ENCODE data around the gene LLCFC1.

The LLCFC1 gene

DNA sequence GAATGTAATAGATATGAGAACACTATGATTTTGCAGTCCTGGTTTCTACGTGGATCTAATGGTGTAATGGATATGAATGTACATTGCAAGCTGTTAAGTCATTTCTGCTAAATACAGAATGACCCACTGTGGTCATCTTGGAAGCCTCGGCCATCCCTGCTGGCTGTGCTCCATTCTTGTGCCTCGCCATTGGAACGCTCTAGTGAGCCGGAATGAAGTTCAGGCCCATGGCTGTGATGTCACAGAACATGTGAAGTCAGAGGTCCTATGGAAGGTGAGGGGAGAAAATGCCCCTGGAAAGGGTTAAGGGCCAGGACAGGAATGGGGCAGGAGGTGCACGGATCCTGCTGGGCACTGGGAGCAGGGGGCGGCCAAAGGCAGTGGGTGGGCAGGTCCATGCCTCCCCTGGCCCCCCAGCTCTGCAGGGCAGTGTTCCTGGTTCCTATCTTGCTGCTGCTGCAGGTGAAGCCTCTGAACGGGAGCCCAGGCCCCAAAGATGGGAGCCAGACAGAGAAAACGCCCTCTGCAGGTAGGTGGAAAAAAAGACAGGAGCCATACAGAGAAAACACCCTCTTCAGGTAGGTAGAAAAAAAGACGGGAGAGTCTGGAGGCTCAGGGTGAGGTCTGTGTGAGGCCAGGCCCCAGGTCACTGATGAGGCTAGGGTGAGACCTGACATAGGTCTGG lies at the start of gene LLCFC1:
Gene LLCFC1 (plus strand): TSS at position 259 of the 685 bp plus-strand sequence. CDS start 138 bp downstream, at position 397.
- ChIA-PET POLR2A (no interaction called here), CTCF (no interaction called here)
- TF ChIP-seq, protein P1, sequence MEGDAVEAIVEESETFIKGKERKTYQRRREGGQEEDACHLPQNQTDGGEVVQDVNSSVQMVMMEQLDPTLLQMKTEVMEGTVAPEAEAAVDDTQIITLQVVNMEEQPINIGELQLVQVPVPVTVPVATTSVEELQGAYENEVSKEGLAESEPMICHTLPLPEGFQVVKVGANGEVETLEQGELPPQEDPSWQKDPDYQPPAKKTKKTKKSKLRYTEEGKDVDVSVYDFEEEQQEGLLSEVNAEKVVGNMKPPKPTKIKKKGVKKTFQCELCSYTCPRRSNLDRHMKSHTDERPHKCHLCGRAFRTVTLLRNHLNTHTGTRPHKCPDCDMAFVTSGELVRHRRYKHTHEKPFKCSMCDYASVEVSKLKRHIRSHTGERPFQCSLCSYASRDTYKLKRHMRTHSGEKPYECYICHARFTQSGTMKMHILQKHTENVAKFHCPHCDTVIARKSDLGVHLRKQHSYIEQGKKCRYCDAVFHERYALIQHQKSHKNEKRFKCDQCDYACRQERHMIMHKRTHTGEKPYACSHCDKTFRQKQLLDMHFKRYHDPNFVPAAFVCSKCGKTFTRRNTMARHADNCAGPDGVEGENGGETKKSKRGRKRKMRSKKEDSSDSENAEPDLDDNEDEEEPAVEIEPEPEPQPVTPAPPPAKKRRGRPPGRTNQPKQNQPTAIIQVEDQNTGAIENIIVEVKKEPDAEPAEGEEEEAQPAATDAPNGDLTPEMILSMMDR (IDR thresholded peaks at IDR 0.05; ENCODE audit: insufficient read depth, low read length, missing control alignments), result no peak
- H3K4me3 ChIP-seq (ENCODE audit: low read depth, low read length), result no peak within 1 kb of the TSS
- DNase-seq (ENCODE audit: low read depth, low spot score), result no peak

DNA sequence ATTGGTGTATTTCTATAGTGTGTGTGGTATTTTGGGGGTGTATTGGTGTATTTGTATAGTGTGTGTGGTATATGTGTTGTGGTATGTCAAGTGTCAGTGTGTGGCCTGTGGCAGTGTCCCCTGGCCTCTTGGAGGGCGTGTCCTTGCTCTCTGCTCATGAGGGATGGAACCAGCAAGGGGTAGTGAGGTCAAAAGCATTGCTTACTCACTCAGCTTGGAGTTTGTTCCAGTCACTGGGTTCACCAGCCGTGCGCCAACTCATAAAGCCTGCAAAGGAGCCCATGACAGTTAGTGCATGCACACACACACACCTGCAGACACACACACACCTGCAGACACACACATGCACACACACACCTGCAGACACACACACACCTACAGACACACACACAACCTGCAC lies 49.5 kb upstream of the LLCFC1 start:
- H3K4me3 ChIP-seq (ENCODE audit: low read depth, low read length), result no peak overlapping the region
- no peak for DNase-seq (ENCODE audit: low read depth, low spot score)
- CTCF ChIA-PET, result no interaction called here
- TF ChIP-seq, protein P1 (IDR thresholded peaks at IDR 0.05; ENCODE audit: insufficient read depth, low read length, missing control alignments), result no peak
- POLR2A ChIA-PET, result no interaction called here

DNA sequence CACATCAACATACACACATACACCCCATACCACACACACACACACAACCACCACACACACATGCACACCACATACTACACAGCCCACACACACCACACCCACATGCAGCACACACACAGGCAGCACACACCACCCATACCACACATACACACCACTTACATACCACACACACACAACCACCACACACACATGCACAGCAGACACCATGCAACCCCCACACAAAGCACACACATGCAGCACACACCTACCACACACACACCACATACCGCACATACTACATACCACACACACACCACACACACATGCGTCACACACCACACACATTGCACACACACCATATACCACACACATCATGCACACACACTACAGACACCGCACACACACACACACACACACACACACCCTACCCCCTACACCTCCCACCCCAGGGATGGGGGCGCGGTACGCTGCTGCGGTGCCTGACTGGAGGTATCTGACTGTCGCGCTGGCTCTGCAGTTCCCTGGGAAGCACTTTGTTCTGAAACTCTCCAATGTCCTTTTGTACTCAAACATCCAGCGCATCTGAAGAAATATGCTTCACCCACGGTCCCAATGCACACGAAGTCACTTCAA lies 48.3 kb upstream of the LLCFC1 start:
- no peak overlapping the region for H3K4me3 ChIP-seq (ENCODE audit: low read depth, low read length)
- TF ChIP-seq, protein P1 (IDR thresholded peaks at IDR 0.05; ENCODE audit: insufficient read depth, low read length, missing control alignments), result no peak
- POLR2A ChIA-PET, result no interaction called here
- CTCF ChIA-PET, result no interaction called here
- DNase-seq (ENCODE audit: low read depth, low spot score), result no peak

DNA sequence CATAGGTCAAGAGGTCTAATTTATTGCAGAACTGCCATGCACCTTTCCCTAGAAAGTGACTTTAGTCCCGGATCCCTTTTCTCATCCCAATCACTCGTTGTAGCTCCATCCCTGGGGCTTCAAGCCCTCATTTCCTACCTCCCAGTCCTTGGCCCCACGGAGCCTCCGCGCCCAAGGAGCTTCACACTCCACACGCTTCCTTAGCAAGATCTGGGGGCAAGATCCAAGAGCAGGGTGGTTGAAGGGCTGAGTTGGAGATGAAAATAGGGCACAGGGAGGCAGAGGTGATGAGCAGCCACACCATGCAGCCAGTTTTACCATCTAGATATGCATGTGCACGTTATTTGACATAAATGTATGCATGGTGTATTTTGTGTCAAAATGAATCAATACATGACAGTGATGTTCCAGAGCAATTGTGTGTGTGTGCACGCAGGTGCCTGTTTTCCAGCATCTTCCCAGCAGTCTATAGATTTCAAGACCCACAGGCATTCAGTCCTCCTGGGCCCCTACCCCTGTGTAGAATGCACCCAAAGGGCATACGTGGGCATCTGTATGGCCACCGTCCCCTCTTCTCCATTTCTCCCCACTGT lies 47.7 kb upstream of the LLCFC1 start:
- TF ChIP-seq, protein P1 (IDR thresholded peaks at IDR 0.05; ENCODE audit: insufficient read depth, low read length, missing control alignments), result no peak
- ChIA-PET POLR2A (no interaction called here), CTCF (no interaction called here)
- no peak for DNase-seq (ENCODE audit: low read depth, low spot score)
- H3K4me3 ChIP-seq (ENCODE audit: low read depth, low read length), result no peak overlapping the region

DNA sequence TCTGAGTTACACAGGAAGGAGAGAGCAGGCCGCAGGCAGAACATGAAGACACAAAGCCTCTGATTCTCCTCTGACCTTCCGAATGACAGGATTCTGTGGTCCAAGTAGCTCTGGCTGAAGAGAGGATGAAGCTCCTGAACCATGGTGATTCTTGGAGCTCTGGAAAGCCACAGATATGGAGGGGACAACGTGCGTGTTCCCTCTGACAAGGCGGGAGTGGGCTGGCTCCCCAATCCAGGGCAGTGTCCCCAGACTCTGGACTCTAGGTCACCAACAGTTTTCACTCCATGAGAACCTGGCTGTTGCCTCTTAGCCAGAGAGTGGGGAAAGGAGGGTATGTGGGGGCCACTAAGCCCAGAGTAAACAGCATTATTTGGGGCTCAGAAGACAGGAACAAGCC lies 46.3 kb upstream of the LLCFC1 start:
- TF ChIP-seq, protein P1 (IDR thresholded peaks at IDR 0.05; ENCODE audit: insufficient read depth, low read length, missing control alignments), result no peak
- ChIA-PET CTCF (interaction anchor here (3.7 kb wide), 1 partner anchor 12 kb away, joined by 11 read pairs; no protein-coding TSS in a partner anchor), POLR2A (no interaction called here)
- no peak overlapping the region for H3K4me3 ChIP-seq (ENCODE audit: low read depth, low read length)
- DNase-seq (ENCODE audit: low read depth, low spot score), result no peak
